Measurements from ENCODE around the gene MTOR.
"Not testable (repeated sequence)": the region's sequence is repeated elsewhere in the genome, so short reads cannot be mapped to it uniquely, and the experiment has no call there.

Gene MTOR

GRCh38 chr1:11262171-11263049 lies at the start of gene MTOR:
TSS of gene MTOR (minus strand) at chr1:11262551. CDS start at chr1:11259409, 3,142 bp downstream.
- DNase-seq (ENCODE audit: low read depth): peak; percentile 100

DNA sequence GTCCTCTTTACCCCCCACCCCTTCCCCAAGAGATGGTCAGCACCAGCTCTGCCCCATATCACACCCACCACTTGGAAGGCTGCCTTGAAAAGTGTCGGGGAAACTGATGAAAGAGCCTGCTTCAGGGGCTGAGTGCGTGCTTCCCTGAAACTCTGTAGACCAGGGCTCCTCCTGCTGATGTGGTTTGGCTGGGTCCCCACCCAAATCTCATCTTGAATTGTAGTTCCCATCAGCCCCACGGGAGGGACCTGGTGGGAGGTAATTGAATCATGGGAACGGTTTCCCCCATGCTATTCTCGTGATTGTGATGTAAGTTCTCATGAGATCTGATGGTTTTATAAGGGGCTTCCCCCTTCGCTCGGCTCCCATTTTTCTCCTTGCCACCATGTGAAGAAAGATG lies 47.0 kb upstream of the MTOR start:
- DNase-seq (ENCODE audit: low read depth): no peak

- no peak for DNase-seq (ENCODE audit: low read depth)
These were observed 46.4 kb upstream of the MTOR start for GRCh38 chr1:11308699-11309224.

- DNase-seq (ENCODE audit: low read depth): no peak
These were observed 45.5 kb upstream of the MTOR start for GRCh38 chr1:11307852-11308251.

- DNase-seq (ENCODE audit: low read depth): not testable (repeated sequence)
These were observed 43.2 kb upstream of the MTOR start for GRCh38 chr1:11305516-11305915.

DNA sequence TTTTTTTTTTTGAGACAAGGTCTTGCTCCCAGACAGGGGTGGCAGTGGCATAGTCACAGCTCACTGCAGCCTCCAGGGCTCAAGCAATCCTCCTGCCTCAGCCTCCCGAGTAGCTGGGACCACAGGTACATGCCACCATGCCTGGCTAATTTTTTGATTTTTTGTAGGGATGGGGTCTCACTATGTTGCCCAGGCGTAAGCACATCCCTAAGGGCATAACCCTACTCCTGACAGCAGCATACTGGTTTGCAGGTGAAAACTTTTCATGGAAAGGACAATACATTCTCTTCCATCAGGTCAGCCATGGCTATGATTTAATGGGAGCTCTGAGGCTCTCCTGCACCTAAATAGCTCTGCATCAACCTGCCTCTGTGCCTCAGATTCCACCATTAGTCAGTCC lies 40.0 kb upstream of the MTOR start:
- no peak for DNase-seq (ENCODE audit: low read depth)

DNA sequence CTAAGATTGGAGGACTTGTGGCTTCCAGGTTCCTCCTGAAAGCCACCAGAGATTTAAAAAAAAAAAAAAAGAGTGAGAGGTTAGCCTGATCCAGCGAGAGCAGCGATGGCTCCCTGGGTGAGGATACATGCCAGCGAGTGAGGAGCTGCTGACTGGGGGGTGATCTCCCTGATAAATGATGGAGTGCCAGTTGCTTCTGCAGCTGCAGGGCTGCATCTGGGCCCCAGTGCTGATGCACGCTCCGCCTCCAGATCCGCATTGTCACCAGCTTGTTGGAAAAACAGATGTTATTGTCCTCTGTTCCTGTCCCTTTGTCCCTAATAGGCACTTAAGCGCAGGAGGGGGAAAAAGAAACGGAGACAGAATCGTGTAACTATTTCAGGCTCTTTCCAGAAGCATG lies 39.2 kb upstream of the MTOR start:
- no peak for DNase-seq (ENCODE audit: low read depth)

DNA sequence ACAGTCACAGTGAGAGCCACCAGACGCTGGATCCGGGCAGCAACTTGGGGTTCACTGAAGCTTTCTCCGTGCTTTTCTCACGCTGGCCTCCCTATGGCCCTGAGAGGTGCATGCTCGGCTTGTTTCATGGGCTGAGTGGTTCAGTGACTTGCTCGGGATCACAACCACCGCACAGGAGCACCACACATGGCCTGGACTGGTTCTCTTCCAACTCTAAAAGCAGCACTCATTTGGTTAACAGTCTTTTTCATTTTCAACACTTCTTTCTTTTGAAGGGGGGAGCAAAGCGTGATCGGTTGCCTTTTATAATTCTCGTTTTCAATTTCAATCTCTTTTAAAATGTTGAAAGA lies 36.8 kb upstream of the MTOR start:
- no peak for DNase-seq (ENCODE audit: low read depth)

DNA sequence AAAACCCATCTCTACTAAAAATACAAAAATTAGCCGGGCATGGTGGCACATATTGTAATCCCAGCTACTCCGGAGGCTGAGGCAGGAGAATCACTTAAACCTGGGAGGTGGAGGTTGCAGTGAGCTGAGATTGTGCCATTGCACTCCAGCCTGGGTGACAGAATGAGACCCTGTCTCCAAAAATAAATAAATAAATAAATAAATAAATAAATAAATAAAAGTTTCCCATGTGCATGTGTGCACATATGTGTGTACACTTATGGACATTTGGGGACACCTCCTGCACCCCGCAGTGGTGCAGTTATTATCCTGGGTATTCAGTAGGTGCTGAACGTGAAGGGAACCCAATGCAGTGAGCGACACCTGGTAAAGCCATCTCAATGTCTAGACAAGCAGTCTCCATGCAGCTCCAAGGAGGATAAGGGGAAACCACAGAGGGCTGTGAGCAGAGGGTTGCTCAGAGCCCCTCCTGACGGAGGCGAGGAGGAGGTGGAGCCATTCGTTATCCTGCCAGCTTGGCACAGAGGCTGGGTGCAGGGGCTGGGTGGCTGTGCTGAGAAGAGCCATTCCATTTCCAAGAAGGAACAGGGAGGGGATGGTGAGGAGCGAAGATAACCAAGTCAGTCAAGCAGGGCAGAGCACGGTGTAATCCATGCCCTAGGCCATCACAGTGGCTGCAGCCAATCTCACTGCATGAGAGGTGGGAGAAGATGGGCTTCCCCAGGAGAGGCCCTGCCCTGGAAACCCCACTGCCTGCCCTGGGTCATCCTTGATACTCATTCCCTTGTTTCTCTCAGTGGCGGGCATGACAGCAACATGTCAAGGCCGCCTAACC lies 36.3 kb upstream of the MTOR start:
- no peak for DNase-seq (ENCODE audit: low read depth)

GRCh38 chr1:11297774-11298173 lies 35.4 kb upstream of the MTOR start:
- DNase-seq (ENCODE audit: low read depth): not testable (repeated sequence)

DNA sequence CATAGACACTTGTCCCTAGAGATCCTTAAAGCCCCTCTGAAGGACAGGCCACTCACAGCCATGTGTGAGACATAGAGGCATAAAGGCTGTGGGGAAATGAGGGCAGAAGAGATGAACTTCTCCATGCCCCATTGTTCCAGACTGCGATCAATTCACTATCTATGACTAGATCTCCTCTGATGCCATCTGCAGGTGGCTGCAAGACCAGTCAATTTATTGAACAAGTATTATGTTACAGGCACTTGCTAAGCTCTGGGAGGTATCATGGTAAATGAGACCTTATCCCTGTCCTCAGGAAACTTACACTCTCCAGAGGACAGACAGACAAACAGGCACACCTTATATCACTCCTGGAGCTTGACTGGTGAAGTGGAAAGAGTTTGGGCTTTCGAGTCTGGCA lies 33.6 kb upstream of the MTOR start:
- DNase-seq (ENCODE audit: low read depth): no peak

DNA sequence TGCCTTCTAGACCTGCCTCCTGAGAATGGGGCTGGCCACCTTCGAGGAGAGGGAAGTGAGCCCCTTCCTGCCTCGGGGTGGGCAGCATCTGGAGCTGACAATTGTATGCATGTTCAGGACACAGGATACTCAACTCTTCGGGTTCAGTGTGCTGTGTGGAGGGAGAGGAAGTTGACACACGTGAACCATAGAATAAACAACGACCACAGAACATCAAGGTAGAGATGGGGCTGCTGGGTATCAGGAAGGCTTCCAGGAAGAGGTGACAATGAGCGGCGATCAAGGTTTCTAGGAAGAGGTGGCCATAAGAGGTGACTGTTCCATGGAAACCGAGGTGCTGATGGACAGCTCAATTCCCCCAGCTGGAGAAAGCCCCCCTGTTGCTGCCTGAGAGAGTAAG lies 32.6 kb upstream of the MTOR start:
- DNase-seq (ENCODE audit: low read depth): no peak

DNA sequence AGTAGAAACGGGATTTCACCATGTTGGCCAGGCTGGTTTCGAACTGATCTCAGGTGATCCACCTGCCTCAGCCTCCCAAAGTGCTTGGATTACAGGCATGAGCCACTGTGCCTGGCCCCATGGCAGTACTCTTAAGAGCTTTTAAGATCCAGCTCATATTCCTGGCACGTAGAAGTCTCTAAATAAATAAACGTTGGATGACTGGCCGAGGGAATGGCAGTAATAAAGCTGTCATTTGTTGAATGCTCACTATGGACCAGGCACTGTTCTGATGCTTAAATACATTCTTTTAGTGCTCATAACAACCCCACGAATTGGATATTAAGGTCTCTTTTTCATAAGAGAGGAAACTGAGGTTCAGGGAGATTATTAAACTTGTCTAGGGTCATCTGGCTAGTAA lies 31.5 kb upstream of the MTOR start:
- DNase-seq (ENCODE audit: low read depth): no peak

DNA sequence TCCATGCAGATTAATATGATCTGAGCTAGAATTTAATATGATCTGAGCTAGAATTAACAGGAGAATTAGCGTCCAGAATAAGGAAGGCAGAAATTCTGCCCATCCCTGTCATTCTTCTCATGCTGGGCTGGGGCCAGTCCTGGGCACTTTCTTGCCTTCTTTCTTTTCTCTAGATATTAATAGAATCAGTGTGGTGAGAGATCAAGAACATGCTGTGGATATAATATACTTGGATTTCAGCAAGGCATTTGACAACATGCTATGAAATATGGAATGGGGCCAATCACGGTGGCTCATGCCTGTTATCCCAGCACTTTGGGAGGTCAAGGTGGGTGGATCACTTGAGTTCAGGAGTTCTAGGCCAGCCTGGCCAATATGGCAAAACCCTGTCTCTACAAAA lies 28.7 kb upstream of the MTOR start:
- no peak for DNase-seq (ENCODE audit: low read depth)

- DNase-seq (ENCODE audit: low read depth): no peak
These were observed 26.7 kb upstream of the MTOR start for GRCh38 chr1:11289064-11289463.

GRCh38 chr1:11286735-11287410 lies 24.5 kb upstream of the MTOR start:
- no peak for DNase-seq (ENCODE audit: low read depth)

GRCh38 chr1:11285883-11286734 lies 23.8 kb upstream of the MTOR start:
- no peak for DNase-seq (ENCODE audit: low read depth)

- no peak for DNase-seq (ENCODE audit: low read depth)
These were observed 22.4 kb upstream of the MTOR start for GRCh38 chr1:11284784-11285183.

DNA sequence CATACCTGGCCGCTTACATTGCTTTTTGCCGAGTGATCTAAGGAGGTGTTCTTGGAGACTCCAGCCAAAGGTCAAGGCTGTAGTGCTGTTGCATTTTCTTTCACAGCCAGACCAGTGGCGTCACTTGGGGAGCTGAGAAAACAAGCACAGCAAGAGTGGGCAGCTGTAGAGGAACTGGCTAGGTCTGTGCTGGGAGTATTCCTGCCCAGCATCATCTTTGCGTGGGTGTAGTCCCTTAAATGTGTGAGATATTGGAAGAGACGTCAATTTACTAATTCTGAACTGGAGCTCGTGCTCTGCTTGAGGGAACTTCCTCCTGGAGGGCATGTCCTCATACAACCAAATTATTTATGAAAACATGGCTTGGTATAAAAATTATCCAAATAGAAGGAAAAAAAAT lies 20.8 kb upstream of the MTOR start:
- DNase-seq (ENCODE audit: low read depth): no peak

DNA sequence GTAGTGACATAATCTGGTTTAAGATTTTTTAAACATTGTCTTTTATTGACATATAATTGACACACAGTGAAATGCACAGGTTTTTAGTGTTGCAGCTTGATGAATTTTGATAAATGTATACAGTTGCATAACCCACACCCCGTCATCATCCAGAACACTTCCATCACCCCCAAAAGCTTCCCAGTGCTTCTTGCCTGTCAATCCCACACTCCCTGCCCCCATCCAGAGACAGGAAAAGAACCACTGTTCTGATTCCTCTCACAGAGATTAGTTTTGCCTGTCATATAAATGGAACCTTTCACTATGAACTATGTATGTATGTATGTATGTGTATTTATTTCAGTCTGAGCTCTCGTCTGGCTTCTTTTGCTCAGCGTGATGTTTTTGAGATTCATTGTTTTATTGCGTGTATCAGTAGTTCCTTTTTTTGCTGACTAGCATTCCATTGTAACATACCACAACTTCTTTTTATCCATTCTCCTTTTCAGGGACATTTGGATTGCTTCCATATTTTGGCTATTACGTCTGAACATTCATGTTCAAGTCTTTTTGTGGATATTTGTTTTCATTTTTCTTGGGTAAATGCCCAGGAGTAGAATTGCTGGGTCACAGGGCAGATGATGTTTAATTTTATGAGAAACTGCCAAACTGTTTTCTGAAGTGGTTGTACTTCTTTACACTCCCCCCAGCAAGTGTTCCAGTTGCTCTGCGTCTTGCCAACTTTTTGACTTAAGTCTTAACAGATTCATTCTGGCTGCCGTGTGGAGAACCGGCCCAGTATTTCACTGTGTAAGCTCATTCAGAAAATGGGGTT lies 19.4 kb upstream of the MTOR start:
- peak; percentile 56 for DNase-seq (ENCODE audit: low read depth)
